Omental fat pad (tissue), 4 donors: ENCODE data around the gene TMBIM1. TPM values are rescaled to one million over a fixed set of nuclear protein-coding genes. Genes with fewer than 3 reads are reported as not detected.

ENCODE experiments used
- small RNA-seq: library from RNA; depleted of rRNA; stranded (forward); fragments of <200 nt; gene quantifications from one replicate; pipeline ENCODE3, GENCODE V24; 2016
- total RNA-seq, 4 donors: library from RNA; depleted of rRNA; stranded (reverse); fragments of >200 nt; gene quantifications; one replicate each; pipeline ENCODE4 v1.1.0, GENCODE V29; 2016

Gene TMBIM1
- total RNA-seq, 4 donors from 2014 or later: 190 to 689 (median 399) TPM

Small RNA genes lying within 50 kb of the gene (small RNA-seq; reads per million reads assigned to genes)
- gene MIR6810: not detected

Other genes starting within 250 kb of the TMBIM1 start
- under 1 TPM in 2 of 4 donors, not detected in 2; 0.60 to 0.95 TPM for gene RUFY4, start 223.2 kb downstream of the TMBIM1 start, total RNA-seq
- gene CXCR2, start 166.5 kb downstream of the TMBIM1 start, total RNA-seq: 10 to 100 TPM in 1 of 4 donors, 1 to 10 TPM in 1, under 1 TPM in 2; 0.28 to 19.2 (median 1.3) TPM
- 10 to 100 TPM in 1 of 4 donors, under 1 TPM in 3; 0.36 to 26.8 (median 0.64) TPM for gene CXCR1, start 125.5 kb downstream of the TMBIM1 start, total RNA-seq
- 100 to 1,000 TPM; 278 to 384 (median 348) TPM for gene ARPC2, start 75.3 kb downstream of the TMBIM1 start, total RNA-seq
- 10 to 100 TPM; 24.7 to 74.2 (median 59.1) TPM for gene GPBAR1, start 31.5 kb downstream of the TMBIM1 start, total RNA-seq
- gene AAMP, start 22.4 kb downstream of the TMBIM1 start, total RNA-seq: 100 to 1,000 TPM; 122 to 165 (median 140) TPM
- 10 to 100 TPM; 25.5 to 38.0 (median 31.3) TPM for gene PNKD, start 22.0 kb downstream of the TMBIM1 start, total RNA-seq
- not detected for gene CATIP, start 64.4 kb upstream of the TMBIM1 start, total RNA-seq
- 100 to 1,000 TPM in 2 of 4 donors, 10 to 100 TPM in 2; 40.0 to 218 (median 127) TPM for gene SLC11A1, start 89.8 kb upstream of the TMBIM1 start, total RNA-seq
- gene CTDSP1, start 107.4 kb upstream of the TMBIM1 start, total RNA-seq: 100 to 1,000 TPM in 2 of 4 donors, 10 to 100 TPM in 2; 77.6 to 147 (median 93.7) TPM
- gene VIL1, start 126.6 kb upstream of the TMBIM1 start, total RNA-seq: not detected